Skeletal muscle tissue (tissue), 4 donors: ENCODE results near the gene LBP. TPM values are rescaled to one million over a fixed set of nuclear protein-coding genes. Genes with fewer than 3 reads are reported as not detected.
"Not testable (repeated sequence)": the region's sequence is repeated elsewhere in the genome, so short reads cannot be mapped to it uniquely, and the experiment has no call there.

ENCODE experiments used
- H3K27ac ChIP-seq: one replicate; pipeline ENCODE4 v1.7.0; 2013; ENCODE audit warnings: mild to moderate bottlenecking, low read depth, low read length, inconsistent platforms
- H3K27me3 ChIP-seq, 3 donors: one replicate each; pipeline ENCODE4 v1.7.0; 2013; ENCODE audit warnings: low read length in 3 of 3; ENCODE audit not compliant: control insufficient read depth in 3 of 3, insufficient read depth in 3 of 3
- H3K36me3 ChIP-seq, 3 donors: one replicate each; pipeline ENCODE4 v1.7.0; 2013; ENCODE audit warnings: low read length in 3 of 3; ENCODE audit not compliant: control insufficient read depth in 3 of 3, insufficient read depth in 3 of 3
- H3K4me1 ChIP-seq, 3 donors: one replicate each; pipeline ENCODE4 v1.7.0; 2013; ENCODE audit warnings: low read length in 3 of 3, mild to moderate bottlenecking in 3 of 3; ENCODE audit not compliant: control insufficient read depth in 3 of 3, insufficient read depth in 3 of 3
- H3K4me3 ChIP-seq, 3 donors: one replicate each; pipeline ENCODE4 v1.7.0; 2013; ENCODE audit warnings: low read length in 3 of 3
- H3K9ac ChIP-seq, 3 donors: one replicate each; pipeline ENCODE4 v1.7.0; 2013; ENCODE audit warnings: low read length in 3 of 3, mild to moderate bottlenecking in 3 of 3, moderate library complexity in 2 of 3, low read depth in 1 of 3
- H3K9me3 ChIP-seq, 3 donors: one replicate each; pipeline ENCODE4 v1.7.0; 2013; ENCODE audit warnings: low read length in 3 of 3; ENCODE audit not compliant: control insufficient read depth in 3 of 3
- total RNA-seq: library from RNA; depleted of rRNA; stranded (reverse); fragments of >200 nt; gene quantifications from one replicate; pipeline ENCODE4 v1.2.3, GENCODE V29; 2014
- donor health status: Osteomylitis.

Gene LBP
- total RNA-seq, 1 donor from 2014 or later, result 0.52 TPM

GRCh38 chr20:38357653-38358207 is 11.4 kb downstream of the LBP start:
- Histone ChIP-seq H3K4me3 (no peak overlapping the region), H3K9ac (no peak overlapping the region), H3K36me3 (peaks cover 0 to 6% (median 0%) of the 10 kb centered on the region in 3 donors), H3K27me3 (no peaks in the 10 kb centered on the region), H3K9me3 (no peaks in the 10 kb centered on the region), H3K27ac (no peak overlapping the region), H3K4me1 (peaks cover 0 to 4% (median 0%) of the 10 kb centered on the region in 3 donors)

- Histone ChIP-seq H3K4me3 (no peak overlapping the region), H3K9me3 (no peaks in the 10 kb centered on the region), H3K27ac (no peak overlapping the region), H3K9ac (no peak overlapping the region), H3K4me1 (peaks cover 0 to 4% (median 0%) of the 10 kb centered on the region in 3 donors), H3K36me3 (peaks cover 0 to 10% (median 0%) of the 10 kb centered on the region in 3 donors), H3K27me3 (no peaks in the 10 kb centered on the region)
These were observed 12.3 kb downstream of the LBP start for GRCh38 chr20:38358556-38358955.

DNA sequence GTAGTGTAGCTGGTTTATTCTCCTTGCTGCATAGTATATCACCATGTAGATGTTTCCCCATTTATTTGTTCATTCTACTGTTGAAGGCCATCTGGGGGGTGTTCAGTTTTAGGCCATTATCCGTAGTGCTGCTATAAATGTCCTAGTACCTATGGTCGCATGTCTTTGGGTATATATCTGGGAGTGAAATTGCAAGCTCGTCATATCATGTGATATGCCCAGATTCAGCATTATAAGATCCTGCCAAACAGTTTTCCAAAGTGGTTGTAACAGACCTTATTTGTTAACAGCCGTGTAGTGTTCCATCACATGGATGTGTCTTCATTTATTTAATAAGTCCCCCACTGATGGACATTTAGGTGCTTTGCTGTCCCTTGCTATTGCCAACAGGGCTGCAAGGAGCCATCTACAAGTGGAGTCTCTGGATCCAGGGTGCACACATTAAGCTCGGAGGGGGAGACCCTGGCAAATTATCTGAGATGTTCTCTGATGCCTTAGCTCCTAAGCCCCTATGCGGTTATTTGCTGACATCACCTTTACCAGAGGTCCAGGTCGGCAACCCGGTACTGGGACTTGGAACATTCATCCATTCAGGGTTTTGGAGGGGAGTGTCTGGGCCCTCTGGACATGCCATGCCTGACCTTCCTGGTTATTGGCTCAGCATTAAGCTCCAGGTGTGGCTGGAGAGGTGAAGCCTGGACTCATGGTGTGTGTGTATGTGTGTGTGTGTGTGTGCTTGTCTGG is 16.9 kb downstream of the LBP start:
- Histone ChIP-seq H3K4me1 (no peaks in the 10 kb centered on the region), H3K27ac (no peak overlapping the region), H3K9ac (no peak overlapping the region), H3K27me3 (no peaks in the 10 kb centered on the region), H3K36me3 (peaks cover 0 to 23% (median 4%) of the 10 kb centered on the region in 3 donors), H3K4me3 (no peak overlapping the region), H3K9me3 (no peaks in the 10 kb centered on the region)

GRCh38 chr20:38369389-38369788 is 23.1 kb downstream of the LBP start:
- H3K27ac ChIP-seq, result no peak overlapping the region
- H3K27me3 ChIP-seq, result no peaks in the 10 kb centered on the region
- peaks cover 0 to 22% (median 8%) of the 10 kb centered on the region in 3 donors for H3K36me3 ChIP-seq
- no peak overlapping the region for H3K9ac ChIP-seq
- no peaks in the 10 kb centered on the region for H3K9me3 ChIP-seq
- no peaks in the 10 kb centered on the region for H3K4me1 ChIP-seq
- H3K4me3 ChIP-seq, result no peak overlapping the region

GRCh38 chr20:38372806-38373205 is 26.5 kb downstream of the LBP start:
- no peak overlapping the region for H3K9ac ChIP-seq
- H3K27ac ChIP-seq, result no peak overlapping the region

GRCh38 chr20:38373231-38373867 is 27.1 kb downstream of the LBP start:
- peaks cover 0 to 12% (median 4%) of the 10 kb centered on the region in 3 donors for H3K36me3 ChIP-seq
- no peaks in the 10 kb centered on the region for H3K9me3 ChIP-seq
- H3K27ac ChIP-seq, result no peak overlapping the region
- H3K4me1 ChIP-seq, result no peaks in the 10 kb centered on the region
- peaks cover 0 to 3% (median 0%) of the 10 kb centered on the region in 3 donors for H3K27me3 ChIP-seq
- no peak overlapping the region for H3K4me3 ChIP-seq
- H3K9ac ChIP-seq, result no peak overlapping the region

More at GRCh38 chr20:38372806-38373205, 26.5 kb downstream of the LBP start:
- Histone ChIP-seq H3K4me3 (no peak overlapping the region), H3K4me1 (no peaks in the 10 kb centered on the region), H3K9me3 (no peaks in the 10 kb centered on the region), H3K36me3 (peaks cover 0 to 12% (median 4%) of the 10 kb centered on the region in 3 donors), H3K27me3 (peaks cover 0 to 3% (median 0%) of the 10 kb centered on the region in 3 donors)

- H3K9me3 ChIP-seq, result no peaks in the 10 kb centered on the region
- H3K27ac ChIP-seq, result no peak overlapping the region
- no peak overlapping the region for H3K4me3 ChIP-seq
- H3K9ac ChIP-seq, result no peak overlapping the region
- H3K36me3 ChIP-seq, result peaks cover 0 to 12% (median 4%) of the 10 kb centered on the region in 3 donors
- peaks cover 0 to 3% (median 0%) of the 10 kb centered on the region in 3 donors for H3K27me3 ChIP-seq
- no peaks in the 10 kb centered on the region for H3K4me1 ChIP-seq
These were observed 27.6 kb downstream of the LBP start for GRCh38 chr20:38373898-38374297.

DNA sequence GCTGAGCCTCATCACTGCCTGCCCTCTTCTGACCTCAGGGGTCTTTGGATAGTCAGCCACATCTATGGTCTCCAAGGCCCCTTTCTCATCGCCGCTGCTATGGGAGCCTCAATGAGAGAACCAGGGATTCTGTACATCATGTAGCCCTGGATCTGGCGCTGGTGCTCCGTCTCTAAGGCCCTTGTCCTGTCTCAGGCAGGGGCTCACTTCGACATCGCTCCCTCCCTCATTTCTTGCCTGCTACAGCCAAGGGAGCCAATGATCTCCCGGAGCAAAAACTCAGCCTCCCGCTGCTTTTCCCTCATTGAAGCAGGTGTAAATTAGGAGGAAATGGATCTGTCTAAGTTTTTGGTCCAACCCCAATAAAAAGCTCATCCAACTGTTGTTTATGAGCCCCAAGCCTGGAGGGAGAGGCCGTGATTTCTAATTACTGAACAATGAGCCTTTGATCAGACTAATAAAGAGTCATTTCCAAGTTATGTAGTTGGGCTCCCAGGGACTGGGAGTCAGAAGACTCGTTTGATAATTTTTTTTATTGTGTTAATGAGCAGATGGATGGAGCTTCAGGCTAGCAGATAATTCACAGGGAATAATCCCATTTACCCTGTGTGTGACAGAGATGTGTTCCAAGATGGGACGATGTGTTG is 30.9 kb downstream of the LBP start:
- Histone ChIP-seq H3K27me3 (peaks cover 0 to 3% (median 0%) of the 10 kb centered on the region in 3 donors), H3K4me1 (no peaks in the 10 kb centered on the region), H3K9ac (no peak overlapping the region), H3K9me3 (no peaks in the 10 kb centered on the region), H3K36me3 (peaks cover 0 to 8% (median 0%) of the 10 kb centered on the region in 3 donors), H3K4me3 (no peak overlapping the region), H3K27ac (no peak overlapping the region)

DNA sequence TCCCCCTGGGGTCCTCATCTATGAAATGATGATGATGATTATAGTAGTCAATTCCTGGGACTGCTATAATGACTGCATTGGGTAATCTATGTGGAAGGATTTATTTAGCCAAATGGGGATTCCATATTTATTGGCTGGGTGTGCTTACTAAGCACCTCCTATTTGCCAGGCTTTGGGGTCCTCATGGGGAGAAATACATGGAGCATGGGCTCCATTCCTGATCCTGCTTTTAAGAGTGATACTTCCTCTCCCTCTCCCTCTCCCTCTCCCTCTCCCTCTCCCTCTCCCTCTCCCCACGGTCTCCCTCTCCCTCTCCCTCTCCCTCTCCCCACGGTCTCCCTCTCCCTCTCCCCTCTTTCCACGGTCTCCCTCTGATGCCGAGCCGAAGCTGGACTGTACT is 31.6 kb downstream of the LBP start:
- not testable (repeated sequence) for H3K27me3 ChIP-seq, H3K9me3 ChIP-seq, H3K36me3 ChIP-seq, H3K4me1 ChIP-seq, H3K27ac ChIP-seq, H3K4me3 ChIP-seq, H3K9ac ChIP-seq
